ENCODE measurements around the gene UBE2R2.
"Not testable (repeated sequence)": the region's sequence is repeated elsewhere in the genome, so short reads cannot be mapped to it uniquely, and the experiment has no call there.

UBE2R2 gene

GRCh38 chr9:33836261-33836660 lies 19.3 kb downstream of the UBE2R2 start:
- H3K9me3 Mint-ChIP-seq; H3K36me3 Mint-ChIP-seq (ENCODE audit: insufficient read depth); H3K27me3 Mint-ChIP-seq; DNase-seq; H3K4me3 Mint-ChIP-seq; ATAC-seq (replicated peaks): not testable (repeated sequence)
- Mint-ChIP-seq H3K27ac (peak overlapping the region; percentile 35 to 52), H3K4me1 (ENCODE audit: low read depth in 2 of 2) (peaks cover 25 to 55% of the 10 kb centered on the region in 2 donors)

DNA sequence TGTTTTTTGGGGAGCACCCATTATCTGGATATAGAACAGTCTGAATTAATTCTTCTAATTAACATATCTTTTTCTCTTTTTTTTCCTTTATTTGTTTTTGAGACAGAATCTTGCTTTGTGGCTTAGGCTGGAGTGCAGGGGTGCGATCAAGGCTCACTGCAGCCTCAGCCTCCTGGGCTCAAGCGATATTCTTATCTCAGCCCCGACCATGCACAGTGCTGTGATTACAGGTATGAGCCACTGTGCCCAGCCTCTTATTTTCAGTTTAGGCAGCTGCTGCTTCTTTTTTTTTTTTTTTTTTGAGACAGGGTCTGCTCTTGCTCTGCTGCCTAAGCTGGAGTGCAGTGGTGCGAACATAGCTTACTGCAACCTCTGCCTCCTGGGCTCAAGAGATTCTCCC lies 20.2 kb downstream of the UBE2R2 start:
- no peak overlapping the region for H3K4me3 Mint-ChIP-seq
- H3K27ac Mint-ChIP-seq = peak overlapping the region; percentile 29 to 52
- no peaks in the 10 kb centered on the region for H3K27me3 Mint-ChIP-seq
- H3K4me1 Mint-ChIP-seq (ENCODE audit: low read depth in 2 of 2) = peaks cover 31 to 64% of the 10 kb centered on the region in 2 donors
- H3K36me3 Mint-ChIP-seq (ENCODE audit: insufficient read depth) = no peaks in the 10 kb centered on the region
- DNase-seq (no peak), ATAC-seq (replicated peaks) (no peak)
- no peaks in the 10 kb centered on the region for H3K9me3 Mint-ChIP-seq

GRCh38 chr9:33840381-33840780 lies 23.4 kb downstream of the UBE2R2 start:
- H3K4me3 Mint-ChIP-seq = no peak overlapping the region
- ATAC-seq (replicated peaks) (no peak), DNase-seq (no peak)
- H3K4me1 Mint-ChIP-seq (ENCODE audit: low read depth in 2 of 2) = peaks cover 30 to 60% of the 10 kb centered on the region in 2 donors
- peaks cover 4% of the 10 kb centered on the region for H3K36me3 Mint-ChIP-seq (ENCODE audit: insufficient read depth)
- no peaks in the 10 kb centered on the region for H3K27me3 Mint-ChIP-seq
- peak overlapping the region; percentile 62 to 79 for H3K27ac Mint-ChIP-seq
- no peaks in the 10 kb centered on the region for H3K9me3 Mint-ChIP-seq

GRCh38 chr9:33843312-33843961 lies 26.5 kb downstream of the UBE2R2 start:
- no peaks in the 10 kb centered on the region for H3K27me3 Mint-ChIP-seq

GRCh38 chr9:33846231-33846630 lies 29.3 kb downstream of the UBE2R2 start:
- Mint-ChIP-seq H3K4me1 (ENCODE audit: low read depth in 2 of 2) (peaks cover 24 to 55% of the 10 kb centered on the region in 2 donors), H3K4me3 (no peak overlapping the region), H3K9me3 (no peaks in the 10 kb centered on the region), H3K36me3 (ENCODE audit: insufficient read depth) (peaks cover 4% of the 10 kb centered on the region), H3K27ac (no peak overlapping the region), H3K27me3 (no peaks in the 10 kb centered on the region)
- no peak for DNase-seq
- ATAC-seq (replicated peaks) = no peak

More at GRCh38 chr9:33843312-33843961, 26.5 kb downstream of the UBE2R2 start:
- peak overlapping the region; percentile 44 to 83 for H3K27ac Mint-ChIP-seq
- H3K36me3 Mint-ChIP-seq (ENCODE audit: insufficient read depth) = peaks cover 4% of the 10 kb centered on the region
- H3K4me1 Mint-ChIP-seq (ENCODE audit: low read depth in 2 of 2) = peaks cover 27 to 62% of the 10 kb centered on the region in 2 donors
- no peaks in the 10 kb centered on the region for H3K9me3 Mint-ChIP-seq
- DNase-seq = no peak
- no peak for ATAC-seq (replicated peaks)
- no peak overlapping the region for H3K4me3 Mint-ChIP-seq

DNA sequence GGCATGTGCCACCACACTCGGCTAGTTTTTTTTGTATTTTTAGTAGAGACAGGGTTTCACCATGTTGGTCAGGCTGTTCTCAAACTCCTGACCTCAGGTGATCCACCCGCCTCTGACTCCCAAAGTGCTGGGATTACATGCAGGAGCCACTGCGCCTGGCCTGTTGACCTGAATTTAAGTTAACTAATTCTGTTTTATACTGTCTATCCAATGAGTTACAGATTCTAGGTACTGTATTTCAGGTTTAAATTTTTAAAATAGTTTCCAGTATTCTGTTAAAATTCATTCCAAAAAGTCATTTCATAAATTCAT lies 30.9 kb downstream of the UBE2R2 start:
- Mint-ChIP-seq H3K4me1 (ENCODE audit: low read depth in 2 of 2) (peaks cover 14 to 42% of the 10 kb centered on the region in 2 donors), H3K27ac (peak overlapping the region; percentile 11 to 90)
- H3K36me3 Mint-ChIP-seq (ENCODE audit: insufficient read depth); H3K27me3 Mint-ChIP-seq; ATAC-seq (replicated peaks); H3K4me3 Mint-ChIP-seq; H3K9me3 Mint-ChIP-seq; DNase-seq: not testable (repeated sequence)

DNA sequence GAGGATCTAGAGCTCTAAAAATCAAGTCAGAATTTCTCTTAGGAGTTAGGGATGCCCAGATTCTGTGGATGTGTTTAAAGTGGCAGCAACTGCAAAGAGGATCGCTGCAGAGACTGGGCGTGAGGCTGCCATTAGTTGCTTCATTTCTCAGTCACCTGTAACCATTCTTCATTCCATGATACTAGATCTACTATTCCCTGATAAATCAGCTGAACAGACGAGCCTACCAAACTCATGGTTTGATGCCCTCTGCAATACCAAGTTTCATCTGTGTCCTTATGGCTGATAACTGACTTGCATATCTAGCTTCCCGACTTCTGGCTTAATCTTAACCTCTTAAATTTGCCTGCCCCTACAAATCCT lies 33.3 kb downstream of the UBE2R2 start:
- Mint-ChIP-seq H3K27me3 (no peaks in the 10 kb centered on the region), H3K27ac (peak overlapping the region; percentile 49 to 71), H3K4me3 (no peak overlapping the region), H3K36me3 (ENCODE audit: insufficient read depth) (peaks cover 5% of the 10 kb centered on the region), H3K9me3 (no peaks in the 10 kb centered on the region), H3K4me1 (ENCODE audit: low read depth in 2 of 2) (peaks cover 13 to 45% of the 10 kb centered on the region in 2 donors)
- ATAC-seq (replicated peaks) (no peak), DNase-seq (no peak)

DNA sequence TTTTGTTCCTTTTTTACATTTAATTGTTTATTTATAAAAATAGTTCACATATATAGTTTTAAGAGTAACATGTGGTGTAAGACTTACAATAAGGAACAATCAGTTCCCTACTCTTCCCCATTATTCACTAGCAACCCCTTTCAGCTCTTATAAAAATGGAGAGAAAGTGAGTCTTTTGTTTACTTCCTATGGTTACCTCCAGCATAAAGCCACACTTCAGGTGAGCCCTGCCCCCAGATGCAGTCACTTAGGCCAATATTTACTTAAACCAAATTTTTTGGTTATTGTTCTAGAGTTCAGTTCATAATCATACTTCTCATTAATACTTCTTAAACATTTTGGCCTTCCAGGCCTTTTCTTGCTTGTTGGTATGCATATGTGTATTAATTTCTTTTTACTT lies 33.7 kb downstream of the UBE2R2 start:
- Mint-ChIP-seq H3K4me1 (ENCODE audit: low read depth in 2 of 2) (peaks cover 12 to 48% of the 10 kb centered on the region in 2 donors), H3K27me3 (no peaks in the 10 kb centered on the region), H3K9me3 (no peaks in the 10 kb centered on the region), H3K4me3 (no peak overlapping the region), H3K36me3 (ENCODE audit: insufficient read depth) (peaks cover 5% of the 10 kb centered on the region), H3K27ac (peak overlapping the region; percentile 49 to 89)
- no peak for DNase-seq
- no peak for ATAC-seq (replicated peaks)

GRCh38 chr9:33851301-33851700 lies 34.3 kb downstream of the UBE2R2 start:
- no peak for DNase-seq
- Mint-ChIP-seq H3K9me3 (no peaks in the 10 kb centered on the region), H3K36me3 (ENCODE audit: insufficient read depth) (peaks cover 5% of the 10 kb centered on the region), H3K4me1 (ENCODE audit: low read depth in 2 of 2) (peaks cover 10 to 47% of the 10 kb centered on the region in 2 donors), H3K27ac (peak overlapping the region; percentile 49 to 89), H3K4me3 (no peak overlapping the region), H3K27me3 (no peaks in the 10 kb centered on the region)
- no peak for ATAC-seq (replicated peaks)

DNA sequence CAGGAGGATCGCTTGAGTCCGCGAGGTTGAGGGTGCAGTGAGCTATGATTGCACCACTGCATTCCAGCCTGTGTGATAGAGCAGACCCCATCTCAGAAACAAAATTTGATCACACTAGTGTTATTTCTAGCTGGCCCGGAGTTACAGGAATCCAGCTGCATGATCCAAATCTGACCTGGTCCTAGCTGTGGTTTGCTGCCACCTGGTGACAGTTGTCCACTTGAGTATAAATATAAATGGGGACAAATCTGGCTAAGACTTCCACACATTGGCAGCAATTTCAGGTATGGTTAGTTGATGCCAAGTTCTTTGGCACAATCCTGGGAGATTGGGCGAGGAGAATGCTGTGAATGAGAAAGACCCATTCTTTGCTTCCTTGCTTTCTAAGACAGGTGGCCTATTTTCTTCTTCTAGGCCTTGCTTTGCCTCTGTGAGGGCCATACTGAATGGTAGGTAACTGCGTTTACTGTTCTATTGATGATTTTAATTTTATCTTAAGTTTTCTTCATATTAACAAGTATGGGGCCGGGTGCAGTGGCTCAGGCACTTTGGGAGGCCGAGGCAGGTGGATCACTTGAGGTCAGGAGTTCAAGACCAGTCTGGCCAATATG lies 35.4 kb downstream of the UBE2R2 start:
- no peak overlapping the region for H3K27ac Mint-ChIP-seq
- peaks cover 10% of the 10 kb centered on the region for H3K36me3 Mint-ChIP-seq (ENCODE audit: insufficient read depth)
- H3K4me3 Mint-ChIP-seq = no peak overlapping the region
- H3K4me1 Mint-ChIP-seq (ENCODE audit: low read depth in 2 of 2) = peaks cover 9 to 44% of the 10 kb centered on the region in 2 donors
- H3K27me3 Mint-ChIP-seq = no peaks in the 10 kb centered on the region
- H3K9me3 Mint-ChIP-seq = no peaks in the 10 kb centered on the region
- ATAC-seq (replicated peaks) = peak; percentile 62
- DNase-seq = peak; percentile 40 to 47 (median 42)

- Mint-ChIP-seq H3K27me3 (no peaks in the 10 kb centered on the region), H3K9me3 (no peaks in the 10 kb centered on the region), H3K27ac (peak overlapping the region in 1 of 2 donors; percentile 9), H3K36me3 (ENCODE audit: insufficient read depth) (peaks cover 14% of the 10 kb centered on the region), H3K4me1 (ENCODE audit: low read depth in 2 of 2) (peaks cover 7 to 44% of the 10 kb centered on the region in 2 donors), H3K4me3 (no peak overlapping the region)
- DNase-seq = no peak
- no peak for ATAC-seq (replicated peaks)
Measured at GRCh38 chr9:33856247-33856646, 39.3 kb downstream of the UBE2R2 start.

DNA sequence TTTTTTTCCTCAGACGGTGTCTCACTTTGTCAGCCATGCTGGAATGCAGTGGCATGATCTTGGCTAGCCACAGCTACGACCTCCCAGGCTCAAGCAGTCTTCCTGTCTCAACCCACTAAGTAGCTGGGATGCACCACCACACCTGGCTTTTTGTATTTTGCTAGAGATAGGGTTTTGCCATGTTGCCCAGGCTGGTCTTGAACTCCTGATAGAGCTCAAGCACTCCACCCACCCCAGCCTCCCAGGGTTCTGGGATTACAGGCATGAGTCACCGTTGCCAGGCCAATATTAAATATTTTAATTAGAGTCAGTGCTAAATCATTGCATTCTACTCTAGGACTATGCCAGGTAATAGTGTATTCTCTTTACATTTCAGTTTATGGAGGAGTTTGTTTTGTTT lies 41.5 kb downstream of the UBE2R2 start:
- peak overlapping the region; percentile 15 to 69 for H3K27ac Mint-ChIP-seq
- H3K27me3 Mint-ChIP-seq = no peaks in the 10 kb centered on the region
- H3K4me1 Mint-ChIP-seq (ENCODE audit: low read depth in 2 of 2) = peaks cover 9 to 48% of the 10 kb centered on the region in 2 donors
- H3K36me3 Mint-ChIP-seq (ENCODE audit: insufficient read depth) = peaks cover 18% of the 10 kb centered on the region
- ATAC-seq (replicated peaks) = no peak
- H3K4me3 Mint-ChIP-seq = no peak overlapping the region
- no peaks in the 10 kb centered on the region for H3K9me3 Mint-ChIP-seq
- DNase-seq = no peak

- Mint-ChIP-seq H3K4me3 (no peak overlapping the region), H3K4me1 (ENCODE audit: low read depth in 2 of 2) (peaks cover 11 to 45% of the 10 kb centered on the region in 2 donors), H3K27ac (peak overlapping the region; percentile 68 to 91), H3K27me3 (no peaks in the 10 kb centered on the region), H3K9me3 (no peaks in the 10 kb centered on the region), H3K36me3 (ENCODE audit: insufficient read depth) (peaks cover 22% of the 10 kb centered on the region)
- ATAC-seq (replicated peaks) (no peak), DNase-seq (no peak)
Measured at GRCh38 chr9:33860200-33860871, 43.4 kb downstream of the UBE2R2 start.

GRCh38 chr9:33861917-33862453 lies 45.0 kb downstream of the UBE2R2 start:
- Mint-ChIP-seq H3K27me3 (no peaks in the 10 kb centered on the region), H3K9me3 (no peaks in the 10 kb centered on the region), H3K4me1 (ENCODE audit: low read depth in 2 of 2) (peaks cover 15 to 37% of the 10 kb centered on the region in 2 donors), H3K27ac (no peak overlapping the region), H3K4me3 (no peak overlapping the region), H3K36me3 (ENCODE audit: insufficient read depth) (peaks cover 24% of the 10 kb centered on the region)
- DNase-seq (no peak), ATAC-seq (replicated peaks) (no peak)

Measured in effector memory CD8-positive, alpha-beta T cell (primary cell).